HG03095 (cell line): Measurements from ENCODE around the gene SEMA6B.

ENCODE experiments used
- ATAC-seq: cut with Tn5 transposase; IDR thresholded peaks from one replicate; pipeline ENCODE4 v1.9.1; 2021; ENCODE audit warnings: moderate library complexity; ENCODE audit not compliant: unreplicated experiment

Gene SEMA6B

DNA sequence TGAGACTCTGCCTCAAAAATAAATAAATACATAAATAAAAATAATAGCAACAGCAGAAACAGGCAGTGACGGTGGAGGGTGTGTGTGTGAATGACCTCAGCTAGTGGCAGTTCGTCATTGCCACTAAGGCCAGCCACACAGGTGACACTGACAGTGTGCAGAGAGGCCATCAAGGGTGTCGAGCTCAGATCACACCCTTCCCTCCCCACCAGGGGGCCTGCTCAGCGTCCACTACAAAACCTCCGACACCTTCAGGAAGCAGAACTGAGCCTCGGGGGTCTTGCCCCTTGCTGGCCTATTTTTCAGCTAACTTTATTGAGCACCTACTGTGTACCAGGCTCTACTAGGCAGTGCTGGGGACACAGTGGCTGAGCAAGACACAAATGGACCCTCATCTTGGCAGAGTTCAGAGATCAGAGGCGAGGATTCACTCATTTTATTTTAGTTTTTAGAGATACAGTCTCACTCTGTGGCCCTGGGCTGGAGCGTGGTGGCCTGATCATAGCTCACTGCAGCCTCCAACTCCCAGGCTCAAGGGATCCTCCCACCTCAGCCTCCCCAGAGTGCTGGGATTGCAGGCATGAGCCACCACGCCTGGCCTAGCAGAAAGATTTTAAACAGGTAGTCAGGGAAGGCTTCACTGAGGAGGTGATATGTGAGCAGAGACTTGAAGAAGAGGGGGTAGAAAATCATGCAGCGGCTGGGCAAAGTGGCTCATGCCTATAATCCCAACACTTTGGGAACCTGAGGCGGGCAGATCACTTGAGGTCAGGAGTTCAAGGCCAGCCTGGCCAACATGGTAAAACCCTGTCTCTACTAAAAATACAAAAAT is 30.3 kb upstream of the SEMA6B start:
- ATAC-seq = no peak

DNA sequence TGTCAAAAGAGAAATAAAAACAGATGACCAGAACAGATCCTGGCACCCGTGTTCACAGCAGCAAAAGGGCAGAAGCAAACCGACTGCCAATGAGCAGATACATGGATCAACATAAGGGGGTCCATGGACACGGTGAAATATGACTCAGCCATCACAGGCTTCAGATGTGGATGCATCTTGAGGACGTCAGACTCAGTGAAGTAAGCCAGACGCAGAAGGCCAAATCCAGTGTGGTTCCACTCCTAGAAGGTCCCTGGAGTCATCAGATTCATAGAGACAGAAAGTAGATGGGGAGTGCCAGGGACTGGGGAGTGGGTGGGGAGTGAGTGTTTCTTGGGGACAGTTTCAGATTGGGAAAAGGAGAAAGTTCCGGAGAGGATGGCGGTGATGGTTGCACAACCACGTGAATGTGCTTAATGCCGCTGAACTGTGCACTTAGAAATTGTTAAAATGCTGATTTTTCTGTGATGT is 28.8 kb upstream of the SEMA6B start:
- no peak for ATAC-seq

DNA sequence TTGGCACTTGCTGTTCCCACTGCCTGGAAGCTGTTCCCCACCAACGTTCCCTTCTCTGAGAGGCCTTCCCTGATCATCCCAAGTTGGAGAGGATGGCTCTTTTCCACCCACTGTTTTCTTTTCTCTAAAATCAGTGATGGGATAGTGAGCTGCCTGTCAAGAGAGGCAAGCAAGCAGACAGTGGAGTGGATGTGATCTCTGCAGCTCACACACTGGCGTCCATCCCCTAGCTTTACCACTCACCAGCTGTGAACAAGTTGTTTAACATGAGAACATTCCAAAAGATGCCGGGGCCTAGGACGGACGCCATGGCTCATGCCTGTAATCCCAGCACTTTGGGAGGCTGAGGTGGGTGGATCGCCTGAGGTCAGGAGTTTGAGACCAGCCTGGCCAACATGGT is 28.0 kb upstream of the SEMA6B start:
- no peak for ATAC-seq

DNA sequence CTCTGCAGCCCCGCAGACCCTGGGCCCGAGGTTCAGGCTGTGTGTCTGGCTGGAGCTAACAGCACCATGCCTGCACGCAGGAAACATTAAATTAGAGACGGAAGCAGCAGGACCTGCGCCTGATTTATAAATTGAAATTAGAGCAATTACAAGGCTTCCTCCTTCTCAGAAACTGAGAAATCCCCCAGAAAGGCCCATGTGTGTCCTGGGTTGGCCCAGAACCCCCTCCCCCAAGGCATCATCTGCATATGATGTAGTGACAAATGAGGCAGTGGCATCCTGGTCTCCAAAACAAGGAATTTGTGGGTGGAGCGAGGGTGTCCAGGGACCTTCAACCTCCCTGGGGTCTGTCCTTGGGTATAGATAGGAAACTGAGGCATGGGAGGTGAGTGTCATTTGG is 27.2 kb upstream of the SEMA6B start:
- no peak for ATAC-seq

DNA sequence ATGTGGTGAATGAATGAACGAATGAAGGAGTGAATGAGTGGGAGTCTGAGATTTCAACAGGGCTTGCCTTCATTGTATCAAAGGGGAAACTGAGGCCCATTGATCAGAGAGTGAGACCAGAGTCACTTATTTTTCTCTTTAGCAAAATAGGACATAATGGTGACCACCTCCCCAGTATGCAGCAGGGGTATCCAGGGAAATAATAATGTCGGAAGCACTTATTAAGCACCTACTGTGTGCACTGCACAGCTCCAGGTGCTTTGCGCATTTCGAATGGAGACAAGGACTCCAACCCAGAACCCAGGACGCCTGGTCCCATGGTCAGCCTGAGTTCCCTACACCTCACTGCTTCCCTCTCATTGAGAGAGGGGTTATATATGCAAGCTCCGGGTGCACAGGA is 26.8 kb upstream of the SEMA6B start:
- no peak for ATAC-seq

DNA sequence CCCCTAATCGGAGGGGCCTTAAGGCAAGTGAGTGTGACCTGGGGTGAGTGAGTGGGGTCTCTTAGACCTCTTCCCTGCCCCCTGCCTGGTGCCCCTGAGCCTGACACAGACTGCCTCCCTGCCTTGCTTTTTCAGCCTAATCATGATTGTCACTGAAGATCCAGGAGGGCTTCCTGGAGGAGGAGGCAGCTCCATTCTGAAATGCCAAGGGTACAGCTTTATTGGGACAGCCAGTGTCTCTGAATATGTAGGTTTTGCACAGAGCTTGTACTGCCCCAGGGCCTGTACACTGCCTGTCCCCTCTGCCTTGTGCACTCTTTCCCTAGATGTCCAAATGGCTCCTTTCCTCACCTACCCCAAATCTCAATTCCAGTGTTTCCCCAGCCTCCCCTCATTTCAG is 26.1 kb upstream of the SEMA6B start:
- no peak for ATAC-seq

DNA sequence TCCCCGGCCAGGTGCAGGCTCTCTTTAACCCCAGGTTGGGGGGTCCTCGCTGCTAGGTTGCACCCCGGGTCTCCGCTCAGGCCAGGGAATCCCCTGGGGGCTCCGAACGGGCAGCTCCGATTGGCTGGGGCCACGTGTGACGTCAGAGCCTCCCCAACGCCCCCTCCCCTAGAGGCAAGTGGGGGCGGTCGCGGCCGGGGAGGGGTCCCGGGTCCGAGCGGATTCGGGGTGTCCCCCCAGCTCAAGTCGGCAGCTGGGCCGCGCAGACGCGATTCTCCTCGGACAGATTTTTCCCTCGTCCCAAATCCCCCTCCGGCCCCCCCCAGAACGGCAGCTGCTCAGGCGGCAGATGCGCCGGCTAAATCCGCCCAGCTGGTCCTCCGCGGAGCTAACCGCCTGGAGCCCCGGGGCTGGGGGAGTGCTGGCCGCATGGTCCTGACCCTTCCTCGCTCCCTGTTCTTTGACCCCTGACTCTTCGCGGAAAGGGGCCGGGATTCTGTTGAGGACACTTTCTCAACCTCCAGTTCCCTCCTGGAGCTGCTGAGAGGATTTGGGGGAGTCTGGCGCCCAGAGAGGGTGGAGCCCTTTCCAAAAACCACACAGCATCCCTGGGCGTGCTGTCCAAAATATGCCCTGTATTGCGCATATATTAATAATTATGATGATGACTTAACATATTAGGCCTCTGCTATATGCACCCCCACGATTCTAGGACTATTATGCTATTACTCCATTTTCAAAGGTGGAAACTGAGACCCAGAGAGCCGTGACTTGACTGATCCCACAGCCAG is 25.4 kb upstream of the SEMA6B start:
- no peak for ATAC-seq

DNA sequence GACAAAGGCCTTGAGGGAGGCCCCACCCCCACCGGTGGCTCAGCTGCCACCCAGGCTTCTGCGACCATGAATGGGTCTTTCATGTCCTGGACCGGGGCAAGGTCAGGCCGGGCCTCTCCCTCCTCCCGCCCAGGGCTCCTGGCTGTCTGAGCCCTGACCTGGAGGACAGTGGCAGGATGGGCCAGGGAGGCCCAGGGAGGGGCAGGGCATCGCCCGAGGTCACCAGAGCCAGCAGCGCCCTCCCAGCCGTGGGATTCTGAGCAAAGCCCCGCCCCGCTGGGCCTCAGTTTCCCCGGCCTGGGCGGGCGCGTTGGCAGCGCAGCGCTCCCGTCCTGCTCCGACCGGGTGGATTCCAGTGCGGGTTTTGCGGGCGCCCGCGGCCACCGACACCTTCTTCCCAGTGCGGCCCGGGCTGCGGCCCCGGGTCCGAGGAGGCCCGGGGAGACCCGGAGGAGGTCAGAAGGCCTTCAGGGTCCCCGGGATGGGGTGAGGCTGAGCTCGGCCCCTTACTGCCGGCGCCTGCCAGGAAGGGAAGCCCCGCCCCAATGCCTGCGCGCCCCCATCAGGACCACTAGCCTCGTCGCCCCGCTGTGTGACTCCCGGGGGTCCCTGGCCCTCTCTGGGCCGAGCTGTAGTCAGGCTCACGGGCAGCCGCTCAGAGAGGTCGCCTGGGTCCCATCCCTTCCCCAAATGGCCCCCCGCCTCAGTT is 24.6 kb upstream of the SEMA6B start:
- ATAC-seq = no peak

DNA sequence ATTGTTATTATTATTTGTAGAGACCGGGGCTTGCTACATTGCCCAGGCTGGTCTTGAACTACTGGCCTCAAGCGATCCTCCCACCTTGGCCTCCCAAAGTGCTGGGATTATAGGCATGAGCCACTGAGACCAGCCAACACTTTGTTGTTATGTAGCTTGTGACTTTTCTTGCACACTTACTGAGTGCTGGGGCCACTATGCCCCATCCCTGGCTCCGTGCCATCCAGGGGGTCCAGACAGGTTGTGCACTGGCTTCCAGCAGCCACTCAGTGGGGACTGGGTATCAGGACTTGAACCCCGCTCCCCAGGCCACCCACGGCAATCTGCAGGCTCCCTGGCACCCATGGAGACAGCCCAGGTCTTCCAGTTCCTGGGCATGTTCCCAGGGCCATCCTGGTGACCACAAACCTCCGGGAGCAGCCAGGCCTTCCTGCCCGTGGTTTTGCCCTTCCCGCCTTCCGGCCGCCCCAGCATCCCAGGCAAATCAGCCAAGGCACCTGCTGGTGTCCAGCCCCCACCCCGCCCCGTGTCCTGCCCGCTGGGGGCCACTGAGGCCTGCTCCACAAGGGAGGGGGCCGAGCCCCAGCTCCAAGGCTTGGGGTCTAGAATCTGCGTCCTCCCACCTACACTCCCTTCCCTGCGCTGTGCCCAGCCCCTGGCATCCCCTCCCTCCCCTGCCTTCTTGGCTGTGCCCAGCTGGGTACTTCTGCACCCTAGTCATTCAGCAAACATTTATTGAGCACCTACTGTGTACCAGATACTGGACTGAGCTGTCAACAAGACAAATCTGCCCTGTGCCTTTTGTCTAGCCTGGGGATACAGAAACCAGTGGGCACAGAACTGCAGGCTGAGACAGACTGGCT is 23.7 kb upstream of the SEMA6B start:
- ATAC-seq = no peak

DNA sequence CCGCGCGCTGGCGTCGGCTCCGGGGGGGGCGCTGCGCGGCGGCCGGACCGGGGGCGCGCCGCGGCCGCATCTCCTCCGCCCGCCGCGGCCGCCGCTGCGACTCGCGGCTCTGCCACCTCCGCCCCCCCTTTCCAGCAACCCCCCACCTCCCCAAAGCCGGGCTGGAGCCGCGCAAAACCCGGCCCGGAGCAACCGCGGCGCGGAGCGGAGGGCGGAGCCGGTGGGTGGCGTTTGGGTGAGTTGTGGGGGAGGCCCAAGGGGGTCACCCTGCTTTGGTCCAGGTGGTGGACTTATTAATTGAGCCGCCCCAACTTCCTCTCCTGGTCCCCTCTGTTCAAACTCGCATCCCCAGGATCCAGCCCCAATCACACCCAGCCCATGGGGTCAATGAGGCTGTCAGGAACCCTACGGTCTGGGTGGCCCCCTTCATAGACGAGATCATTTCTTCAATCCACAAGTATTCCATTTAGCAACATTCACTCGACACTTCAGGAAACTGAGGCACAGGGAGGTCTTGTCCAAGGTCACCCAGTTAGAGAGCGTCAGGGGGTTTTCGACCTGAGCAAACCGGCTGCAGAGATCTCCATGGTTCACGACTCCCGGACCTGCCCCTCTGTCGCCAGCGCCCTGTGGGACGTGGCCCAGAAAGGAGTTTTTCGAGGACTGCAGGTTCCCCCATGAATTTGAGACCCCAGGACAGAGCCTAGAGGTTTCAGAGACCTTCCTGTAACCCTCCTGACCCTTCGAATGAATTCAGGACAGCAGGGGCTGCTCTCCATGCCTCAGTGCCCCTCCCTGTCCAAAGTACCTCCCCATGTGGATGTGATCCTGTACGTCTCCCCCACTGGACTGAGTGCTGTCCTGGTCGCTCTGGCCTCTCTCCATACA is 22.4 kb upstream of the SEMA6B start:
- no peak for ATAC-seq

DNA sequence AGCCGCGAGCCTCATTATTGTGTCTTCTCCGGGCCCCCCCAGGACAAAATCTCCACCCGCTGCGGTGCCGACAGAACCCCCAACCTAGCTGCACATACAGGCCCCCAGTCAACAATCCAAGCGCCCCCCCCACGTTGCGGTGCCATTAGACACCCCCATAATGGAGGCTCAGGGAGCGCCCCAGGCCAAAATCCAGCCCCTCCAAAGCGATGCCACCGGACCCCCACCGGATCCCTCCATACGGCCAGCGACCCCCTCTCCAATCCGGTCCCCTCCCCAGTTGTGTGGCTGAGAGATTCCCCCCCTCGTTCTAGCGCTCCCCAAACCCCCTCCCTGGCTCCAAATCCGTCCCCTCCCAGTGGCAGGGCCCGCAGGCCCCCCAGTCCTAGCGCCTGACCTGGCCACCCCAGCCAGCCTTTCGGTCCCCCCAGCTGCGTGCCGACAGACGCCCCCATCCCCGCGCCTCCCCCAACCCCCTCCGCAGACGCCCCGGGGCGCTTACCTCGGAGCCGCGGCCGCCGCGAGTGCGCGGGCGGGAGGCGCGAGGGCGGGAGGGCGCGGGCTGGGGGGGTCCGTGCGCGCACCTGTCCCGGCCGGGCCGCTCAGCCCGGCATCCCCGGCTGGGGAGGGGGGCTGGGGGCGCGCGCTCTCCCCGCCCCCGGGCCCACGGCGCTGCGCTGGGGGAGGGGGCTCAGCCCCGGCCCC is 21.6 kb upstream of the SEMA6B start:
- no peak for ATAC-seq

DNA sequence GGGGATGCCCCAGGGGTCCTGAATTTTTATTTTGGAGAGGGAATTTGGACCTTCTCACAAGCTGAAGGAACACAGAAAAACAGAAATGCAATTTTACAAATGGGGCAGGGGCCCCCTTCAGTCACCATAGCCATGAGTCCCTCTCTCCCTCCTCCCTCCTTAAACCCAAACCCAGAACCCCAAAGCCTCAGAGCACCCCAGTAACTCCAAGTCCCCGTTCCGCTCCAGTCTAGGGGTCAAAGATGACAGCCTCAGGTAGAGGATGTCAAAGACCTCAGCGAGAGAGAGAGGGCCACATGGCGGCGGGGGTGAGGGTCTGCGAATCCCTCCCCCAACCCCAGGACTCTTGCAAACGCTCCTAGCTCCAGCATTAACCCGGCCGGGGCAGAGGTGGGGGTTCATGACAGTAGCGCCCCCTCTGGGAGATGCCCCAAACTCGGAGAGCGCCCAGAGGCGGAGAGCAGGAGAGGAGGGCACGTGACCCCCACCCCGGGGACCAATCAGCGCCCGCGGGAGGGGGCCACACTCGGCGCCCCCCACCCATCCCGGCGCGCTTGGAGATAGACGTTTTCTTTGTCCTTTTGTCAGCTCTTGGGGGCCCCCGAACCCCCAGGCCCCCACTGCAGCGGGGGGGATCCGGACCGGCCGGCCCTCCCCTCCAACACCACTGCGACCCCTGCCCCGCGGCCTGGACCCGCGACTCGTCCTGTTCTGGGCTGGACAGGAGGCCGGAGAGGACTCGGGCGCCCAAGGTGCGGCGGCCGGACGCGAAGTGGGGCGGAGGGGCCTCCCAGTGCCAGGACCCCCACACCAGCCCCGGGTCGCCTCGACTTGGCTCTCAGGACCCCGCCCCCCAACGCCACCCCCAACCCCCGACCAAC is 20.8 kb upstream of the SEMA6B start:
- no peak for ATAC-seq

DNA sequence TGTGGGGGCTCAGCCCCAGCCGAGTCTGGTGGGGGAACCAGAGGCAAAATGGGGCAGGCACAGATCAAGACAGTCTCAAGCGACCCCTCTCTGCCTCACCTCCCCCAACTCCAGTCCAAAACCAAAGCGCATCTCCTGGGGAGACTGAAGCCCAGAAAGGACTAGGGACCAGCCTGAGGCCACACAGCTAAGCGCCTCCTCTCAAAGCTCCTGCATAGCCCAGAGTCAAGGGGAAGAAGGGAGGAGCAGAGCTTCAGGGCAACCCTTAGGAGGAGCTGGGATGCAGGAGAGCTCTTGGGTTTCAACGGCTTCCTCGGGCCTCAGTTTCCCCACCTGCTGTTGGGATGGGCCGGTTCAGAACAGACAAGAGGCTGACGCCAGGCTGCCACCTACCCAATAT is 19.9 kb upstream of the SEMA6B start:
- ATAC-seq = no peak

DNA sequence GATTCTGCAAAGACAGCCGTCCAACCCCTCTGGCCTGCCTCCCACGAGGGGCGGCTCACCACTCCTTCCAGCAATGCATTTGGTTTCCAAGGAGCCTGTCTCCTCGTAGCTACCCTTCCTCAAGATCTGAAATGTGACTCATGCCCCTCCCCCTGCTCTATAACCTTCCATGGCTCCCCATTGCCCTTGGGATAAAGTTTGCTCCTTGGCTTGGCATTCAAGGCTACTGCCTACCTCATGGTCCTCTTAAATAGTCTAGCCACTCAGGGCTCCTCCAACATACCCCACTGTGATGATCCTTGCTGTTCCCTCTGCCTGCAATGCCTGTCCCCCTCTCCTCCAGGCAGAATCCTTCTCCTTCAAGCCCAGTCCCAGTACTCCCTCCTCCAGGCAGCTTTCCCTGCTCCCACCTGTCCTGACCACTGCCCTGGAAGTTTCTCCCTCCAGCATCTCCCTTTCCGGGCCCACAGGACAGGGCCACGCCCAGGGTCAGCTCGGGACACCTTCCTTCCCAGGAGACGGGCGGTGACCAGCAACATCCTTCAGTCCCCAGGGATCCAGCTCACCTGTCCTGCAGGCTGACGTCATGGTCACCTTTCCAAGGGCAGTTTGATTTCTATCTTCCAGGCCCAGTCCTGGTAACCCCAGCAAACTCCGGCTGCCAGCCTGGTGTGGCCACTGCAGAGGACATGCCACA is 19.2 kb upstream of the SEMA6B start:
- no peak for ATAC-seq

DNA sequence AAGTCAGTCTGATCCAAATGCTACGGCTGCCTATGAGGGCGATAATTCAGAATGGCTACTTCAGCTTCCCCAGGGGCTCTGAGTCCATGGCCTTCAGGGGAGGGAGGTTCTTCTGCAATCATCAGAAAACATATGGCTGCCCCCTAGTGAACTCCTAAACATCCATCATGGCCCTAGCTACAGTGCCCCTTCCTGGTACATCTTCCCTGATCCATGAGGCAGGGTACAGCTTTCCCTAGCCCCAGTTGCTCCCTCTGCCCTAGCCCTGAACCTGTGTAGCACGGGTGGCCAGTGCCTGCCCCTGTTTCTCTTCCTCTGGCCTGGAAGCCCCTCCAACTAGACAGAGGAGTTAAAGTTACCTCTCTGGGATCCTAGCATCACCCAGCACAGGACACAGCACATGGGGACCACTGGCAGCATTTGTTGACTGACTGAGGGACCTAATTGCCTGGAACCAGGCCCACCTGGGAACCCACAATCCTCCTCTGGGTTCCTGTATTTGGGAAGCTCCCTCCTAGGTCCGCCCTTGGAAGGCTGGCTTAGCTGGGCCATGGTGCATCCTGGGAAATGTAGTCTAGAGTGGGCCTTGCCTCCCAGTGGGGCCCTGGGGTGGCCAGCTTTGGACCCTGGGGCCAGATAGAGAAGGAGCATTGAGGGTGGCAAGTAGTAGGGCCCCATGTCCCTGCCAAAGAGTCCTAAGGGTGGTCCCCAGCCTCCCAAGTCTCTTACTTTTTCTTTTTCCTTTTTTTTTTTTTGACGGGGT is 17.7 kb upstream of the SEMA6B start:
- no peak for ATAC-seq

DNA sequence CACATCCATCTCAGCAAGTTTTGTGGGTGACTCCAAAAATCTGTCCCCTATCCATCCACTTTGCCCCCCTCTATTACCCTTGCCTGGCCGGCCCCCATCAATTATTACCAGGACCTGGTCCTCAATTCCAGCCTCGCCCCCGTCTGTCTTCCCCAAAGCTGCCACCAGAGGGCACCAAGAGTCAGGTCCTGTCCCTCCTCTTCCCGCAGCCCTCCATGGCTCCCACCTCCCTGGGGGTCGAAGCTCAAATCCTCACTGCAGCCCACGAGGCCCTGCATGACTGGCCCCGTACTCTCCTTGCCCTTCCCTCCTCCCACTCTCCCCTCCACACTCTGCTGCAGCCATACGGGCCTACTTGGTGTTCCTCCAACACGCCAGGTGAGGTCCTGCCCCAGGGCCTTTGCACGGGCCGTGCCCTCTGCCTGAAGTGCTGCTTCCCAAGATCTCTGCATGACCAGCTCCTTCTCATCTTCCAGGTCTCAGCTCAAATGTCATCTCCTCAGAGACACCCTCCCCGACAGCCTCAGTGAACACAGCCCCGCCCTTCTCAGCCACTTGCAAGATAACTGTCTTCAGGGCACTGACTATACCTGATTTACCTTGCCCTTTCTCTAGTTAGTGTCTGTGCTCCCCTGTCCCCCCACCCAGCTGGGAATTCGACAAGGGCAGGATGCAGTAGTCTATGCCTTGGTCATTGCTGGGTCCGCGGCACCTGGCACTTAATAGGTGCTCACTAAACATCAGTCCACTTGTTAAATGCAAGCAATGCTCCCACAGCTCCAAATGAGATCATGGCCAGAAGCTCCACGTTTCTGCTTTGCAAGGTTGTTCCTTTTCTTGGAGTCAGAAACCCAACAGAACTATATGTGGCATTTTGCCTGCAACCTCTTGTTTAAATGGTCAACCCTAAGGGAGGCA is 16.8 kb upstream of the SEMA6B start:
- ATAC-seq = no peak
